ENCODE data around the gene SLC26A6. TPM values are rescaled to one million over a fixed set of nuclear protein-coding genes. Genes with fewer than 3 reads are reported as not detected.

SLC26A6 gene
- total and polyA plus RNA-seq, 2 of the 13 experiments (the other 11 are each of a cell fraction or from before 2014, with no cell fraction given) = 40.7 to 184 TPM

GRCh38 chr3:48599077-48599501 lies 36.2 kb downstream of the SLC26A6 start (continued):
- TF ChIP-seq, protein P1, sequence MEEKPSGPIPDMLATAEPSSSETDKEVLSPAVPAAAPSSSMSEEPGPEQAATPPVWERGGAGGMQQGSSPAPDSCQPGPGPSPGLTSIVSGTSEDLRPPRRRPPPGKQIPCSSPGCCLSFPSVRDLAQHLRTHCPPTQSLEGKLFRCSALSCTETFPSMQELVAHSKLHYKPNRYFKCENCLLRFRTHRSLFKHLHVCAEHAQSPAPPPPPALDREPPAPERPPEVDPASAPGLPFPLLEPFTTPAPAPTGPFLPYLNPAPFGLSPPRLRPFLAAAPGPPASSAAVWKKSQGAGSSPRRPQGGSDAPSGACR (CRISPR knock-in tag; IDR thresholded peaks at IDR 0.05) = no peak
- TF ChIP-seq PLRG1 (conservative IDR thresholded peaks at IDR 0.05) (no peak), CBX2 (IDR thresholded peaks at IDR 0.05; ENCODE audit: low read depth, low read length) (no peak), CBX2 (CRISPR knock-in tag; IDR thresholded peaks at IDR 0.05; ENCODE audit: low read depth) (no peak), MLLT10 (CRISPR knock-in tag; IDR thresholded peaks at IDR 0.05) (no peak), FOSL1 (CRISPR knock-in tag; IDR thresholded peaks at IDR 0.05; ENCODE audit: borderline replicate concordance) (no peak), CEBPB (IDR thresholded peaks at IDR 0.05; ENCODE audit: borderline replicate concordance, low read depth, low read length) (no peak), LBX2 (CRISPR knock-in tag; IDR thresholded peaks at IDR 0.05; ENCODE audit: borderline replicate concordance) (no peak), SMARCE1 (IDR thresholded peaks at IDR 0.05; ENCODE audit: borderline replicate concordance) (no peak), NPAS2 (CRISPR knock-in tag; IDR thresholded peaks at IDR 0.05; ENCODE audit: borderline replicate concordance) (no peak), KAT2B (IDR thresholded peaks at IDR 0.05; ENCODE audit: borderline replicate concordance, low read depth, low read length) (no peak), CREM (IDR thresholded peaks at IDR 0.05) (no peak), CREM (CRISPR knock-in tag; IDR thresholded peaks at IDR 0.05) (no peak), SRY (CRISPR knock-in tag; IDR thresholded peaks at IDR 0.05) (no peak)

Measured in HepG2 (cell line).